Thoracic aorta (tissue), 2 donors: ENCODE results near the gene LRSAM1. TPM values are rescaled to one million over a fixed set of nuclear protein-coding genes. Genes with fewer than 3 reads are reported as not detected.

Experiments used
- ATAC-seq: fragments of 150-250 bp; one replicate; pipeline ENCODE4 v1.8.0; 2017; ENCODE audit warnings: low read depth; ENCODE audit not compliant: insufficient number of reproducible peaks, low FRiP score
- DNase-seq: peaks from one replicate; pipeline ENCODE4 v3.0.0-alpha.2; 2020; ENCODE audit warnings: low spot score
- H3K27ac ChIP-seq, 2 donors: fragments of 200-600 bp; sonication (generic); 1 replicate in 1 of 2; 2 replicates in 1 of 2; pipeline ENCODE4 v1.5.1; 2016; ENCODE audit warnings: mild to moderate bottlenecking in 2 of 2, moderate library complexity in 2 of 2
- H3K27me3 ChIP-seq: fragments of 200-600 bp; sonication (generic); replicated peaks from 2 replicates; pipeline ENCODE4 v1.6.0; 2016; ENCODE audit warnings: mild to moderate bottlenecking; ENCODE audit not compliant: insufficient read depth
- H3K36me3 ChIP-seq: fragments of 200-600 bp; sonication (generic); one replicate; pipeline ENCODE4 v1.5.1; 2016
- H3K4me1 ChIP-seq, 2 donors: fragments of 200-600 bp; sonication (generic); 1 replicate in 1 of 2; 2 replicates in 1 of 2; pipeline versions ENCODE4 v1.5.1 to v1.6.0; 2016; ENCODE audit warnings: low read depth in 2 of 2, mild to moderate bottlenecking in 1 of 2; ENCODE audit not compliant: control insufficient read depth in 1 of 2
- H3K4me3 ChIP-seq: fragments of 200-600 bp; sonication (generic); 2 replicates; pipeline ENCODE4 v1.5.1; 2016; ENCODE audit warnings: mild to moderate bottlenecking
- H3K9me3 ChIP-seq: fragments of 200-600 bp; sonication (generic); 2 replicates; pipeline ENCODE4 v1.5.1; 2016
- CTCF ChIP-seq: fragments of 200-600 bp; sonication (generic); IDR thresholded peaks from one replicate; pipeline ENCODE4 v1.5.1; 2019; ENCODE audit warnings: antibody characterized with exemption
- total RNA-seq, 2 donors: library from RNA; depleted of rRNA; stranded (reverse); fragments of >200 nt; gene quantifications; one replicate each; pipeline versions ENCODE4 v1.1.0 to v1.2.3, GENCODE V29; 2016

The LRSAM1 gene
- total RNA-seq, 2 donors from 2014 or later, result 16.4 to 22.6 TPM

DNA sequence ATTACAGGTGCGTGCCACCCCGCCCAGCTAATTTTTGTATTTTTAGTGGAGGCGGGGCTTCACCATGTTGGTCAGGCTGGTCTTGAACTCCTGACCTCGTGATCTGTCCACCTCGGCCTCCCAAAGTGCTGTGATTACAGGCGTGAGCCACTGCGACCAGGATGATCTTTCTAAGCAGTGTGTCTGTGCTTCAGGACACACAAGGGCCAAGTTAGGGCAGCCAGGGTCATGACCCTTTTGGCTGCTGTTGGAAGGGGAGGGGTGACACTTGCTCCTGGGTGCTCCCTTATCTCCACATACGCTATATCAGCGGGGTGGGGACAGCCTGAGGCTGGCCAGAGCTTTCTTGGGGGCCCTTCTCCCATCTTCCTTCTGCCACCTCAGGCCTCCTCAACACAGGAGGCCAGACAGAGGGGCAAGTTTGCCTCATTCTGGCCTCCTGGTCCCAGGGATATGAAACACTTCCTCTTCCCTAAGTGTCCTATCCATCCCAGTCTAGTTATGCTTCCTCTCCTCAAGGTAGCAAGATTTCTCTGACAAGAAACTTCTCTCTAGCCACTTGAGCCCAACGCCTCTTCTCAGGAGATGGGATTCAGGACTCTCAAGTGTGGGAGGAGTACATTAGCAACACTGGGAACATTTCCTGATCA, 29.1 kb upstream of the LRSAM1 start:
- no peak overlapping the region for H3K4me3 ChIP-seq
- H3K4me1 ChIP-seq, result peaks cover 11 to 31% of the 10 kb centered on the region in 2 donors

GRCh38 chr9:127422787-127423186, 28.5 kb upstream of the LRSAM1 start:
- ATAC-seq (no peak), DNase-seq (no peak)
- Histone ChIP-seq H3K36me3 (no peaks in the 10 kb centered on the region), H3K4me3 (peak overlapping the region; percentile 93), H3K27me3 (no peaks in the 10 kb centered on the region), H3K4me1 (peaks cover 11 to 31% of the 10 kb centered on the region in 2 donors), H3K27ac (peak overlapping the region in 1 of 2 donors; percentile 94), H3K9me3 (no peaks in the 10 kb centered on the region)
- no peak for TF ChIP-seq CTCF

More for the DNA sequence above, 29.1 kb upstream of the LRSAM1 start:
- no peak for TF ChIP-seq CTCF
- ATAC-seq, result no peak
- no peaks in the 10 kb centered on the region for H3K36me3 ChIP-seq
- no peaks in the 10 kb centered on the region for H3K9me3 ChIP-seq
- no peak for DNase-seq
- no peaks in the 10 kb centered on the region for H3K27me3 ChIP-seq
- H3K27ac ChIP-seq, result no peak overlapping the region

GRCh38 chr9:127423476-127423933, 27.8 kb upstream of the LRSAM1 start:
- Histone ChIP-seq H3K27me3 (no peaks in the 10 kb centered on the region), H3K9me3 (no peaks in the 10 kb centered on the region), H3K27ac (peak overlapping the region; percentile 83 to 94), H3K4me3 (peak overlapping the region; percentile 93), H3K4me1 (peaks cover 11 to 31% of the 10 kb centered on the region in 2 donors), H3K36me3 (no peaks in the 10 kb centered on the region)
- ATAC-seq (no peak), DNase-seq (no peak)
- TF ChIP-seq CTCF, result no peak

DNA sequence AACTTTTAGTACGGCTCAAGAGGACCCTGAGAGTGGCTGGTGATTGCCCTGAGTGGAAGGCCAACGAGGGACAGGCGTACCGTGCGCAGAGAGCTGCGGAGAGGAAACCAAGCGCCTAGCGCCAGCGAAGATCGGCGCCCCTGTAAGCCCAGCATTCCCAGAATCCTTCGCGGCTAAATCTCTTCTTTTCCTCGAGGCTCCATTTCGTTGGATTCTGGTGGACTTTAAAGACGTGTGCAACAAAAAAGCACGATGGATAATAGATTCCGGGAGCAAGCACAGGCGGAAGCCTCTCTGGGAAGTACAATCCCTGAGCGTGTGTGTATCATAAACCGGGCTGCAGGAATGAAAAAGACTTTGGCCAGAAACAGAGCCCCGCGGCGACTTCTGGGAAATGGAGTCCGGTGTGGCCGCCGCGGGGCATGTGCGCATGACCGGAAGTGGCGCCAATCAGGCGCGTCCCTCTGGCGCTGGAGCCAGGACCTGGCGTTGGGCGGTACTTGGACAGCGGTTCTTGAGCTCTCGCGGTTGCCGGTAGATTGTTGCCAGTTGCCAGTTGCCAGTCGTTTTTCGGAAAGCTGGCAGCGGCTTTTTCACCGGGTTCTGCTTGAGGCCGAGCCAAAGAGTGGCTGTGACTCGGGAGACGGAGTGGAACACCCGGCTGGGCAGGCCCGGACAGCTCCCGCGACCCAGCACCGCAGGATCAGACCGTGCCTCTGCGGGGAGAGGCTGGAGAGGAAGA, 27.2 kb upstream of the LRSAM1 start, which contains the start of gene ZNF79:
TSS of gene ZNF79 (plus strand) at position 449 of the 742 bp plus-strand sequence. CDS start 406 bp downstream, outside the sequence.
- H3K36me3 ChIP-seq, result no peaks in the 10 kb centered on the region
- ATAC-seq, result peak; percentile 89
- DNase-seq, result peak; percentile 76
- TF ChIP-seq CTCF, result no peak
- peaks cover 11 to 31% of the 10 kb centered on the region in 2 donors for H3K4me1 ChIP-seq
- H3K9me3 ChIP-seq, result no peaks in the 10 kb centered on the region
- H3K27ac ChIP-seq, result peak within 1 kb of the TSS; percentile 83 to 94
- no peaks in the 10 kb centered on the region for H3K27me3 ChIP-seq
- H3K4me3 ChIP-seq, result peak within 1 kb of the TSS; percentile 93

- ATAC-seq (no peak), DNase-seq (no peak)
- no peak for TF ChIP-seq CTCF
- H3K4me3 ChIP-seq, result peak overlapping the region; percentile 93
- peaks cover 5% of the 10 kb centered on the region for H3K36me3 ChIP-seq
- H3K27ac ChIP-seq, result peak overlapping the region; percentile 83 to 94
- no peaks in the 10 kb centered on the region for H3K27me3 ChIP-seq
- H3K9me3 ChIP-seq, result no peaks in the 10 kb centered on the region
- H3K4me1 ChIP-seq, result peaks cover 11 to 31% of the 10 kb centered on the region in 2 donors
Measured at GRCh38 chr9:127424676-127424999, 26.7 kb upstream of the LRSAM1 start.
